Posterior cingulate gyrus (tissue), 11 donors: ENCODE data around the gene PHKG1.
"Not testable (repeated sequence)": the region's sequence is repeated elsewhere in the genome, so short reads cannot be mapped to it uniquely, and the experiment has no call there.

Experiments used
- DNase-seq, 10 donors: peaks; one replicate each; pipeline versions ENCODE4 v3.0.0 to v3.0.0-alpha.2; 2020 to 2021; ENCODE audit warnings: mixed read lengths in 3 of 10
- intact Hi-C: fragments of 100-400 bp; cut with DNase I; formaldehyde crosslinking; loops from one replicate; pipeline ENCODE4 v1.15.1; 2023

Gene PHKG1

GRCh38 chr7:56086761-56087160, 6.0 kb downstream of the PHKG1 start:
- intact Hi-C loops, result no loop called here
- DNase-seq, result peak in 1 of 10 donors; percentile 59

DNA sequence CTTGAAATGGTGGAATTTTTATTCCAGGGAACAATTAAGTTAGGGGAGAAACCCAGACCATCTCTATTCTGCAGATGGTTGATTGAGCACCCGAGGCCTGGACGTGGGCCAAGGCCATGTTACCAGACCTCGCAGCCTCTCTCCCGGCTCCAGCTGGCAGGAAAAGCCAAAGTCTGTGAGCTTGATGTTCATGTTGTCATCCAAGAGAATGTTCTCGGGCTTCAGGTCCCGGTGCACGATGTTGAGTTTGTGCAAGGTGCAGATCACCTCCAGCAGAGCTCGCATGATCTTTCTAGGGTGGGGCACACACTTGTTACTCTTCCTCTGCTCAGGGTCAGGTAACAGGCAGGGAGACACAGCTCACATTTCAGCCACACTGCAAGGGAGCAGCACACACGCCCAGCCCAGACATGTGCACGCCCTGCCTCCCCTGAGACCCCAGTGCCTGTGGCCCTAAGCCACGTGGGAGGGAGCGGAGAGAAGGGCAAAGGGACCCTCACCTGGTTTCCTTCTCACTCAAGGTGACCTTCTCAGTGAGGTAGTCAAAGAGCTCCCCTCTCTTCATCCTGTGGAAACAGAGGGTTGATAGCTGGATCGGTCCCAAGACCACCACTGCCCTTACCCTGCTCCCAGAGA, 9.5 kb downstream of the PHKG1 start:
- peak; percentile 40 to 94 (median 66) for DNase-seq
- intact Hi-C loops, result no loop called here

- intact Hi-C loops, result no loop called here
- DNase-seq, result peak in 1 of 10 donors; percentile 82
These were observed 11.0 kb downstream of the PHKG1 start for GRCh38 chr7:56081626-56082340.

GRCh38 chr7:56080726-56081435, 11.9 kb downstream of the PHKG1 start:
- DNase-seq, result peak in 1 of 10 donors; percentile 81
- intact Hi-C loops, result not testable (repeated sequence)

- DNase-seq, result peak; percentile 71 to 97 (median 83)
- intact Hi-C loops, result loop anchor here (1.0 kb wide), 1 partner anchor 27 kb away; the partner anchor contains the start of gene CHCHD2
These were observed 13.1 kb downstream of the PHKG1 start for GRCh38 chr7:56079450-56080185.

GRCh38 chr7:56078196-56078595, 14.6 kb downstream of the PHKG1 start:
- intact Hi-C loops, result no loop called here

DNA sequence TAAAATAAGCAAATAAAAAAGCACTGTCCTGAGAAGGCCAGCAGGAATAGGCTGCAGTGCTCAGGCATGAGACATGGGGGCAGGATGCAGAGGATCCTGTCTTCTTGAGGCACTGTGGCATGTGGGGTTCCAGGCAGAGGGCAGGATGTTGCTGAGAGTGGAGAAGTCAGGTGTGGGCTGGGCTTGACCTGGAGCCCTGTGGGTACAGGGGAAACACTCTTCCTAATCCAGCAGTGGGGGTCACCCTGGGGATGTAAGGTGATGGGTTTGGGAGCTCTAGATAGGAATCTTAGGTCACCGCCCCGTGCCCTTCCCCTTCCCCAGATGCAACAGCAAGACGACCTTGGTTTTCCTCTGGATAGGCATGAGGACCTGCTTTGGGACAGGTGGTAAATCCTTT, 15.1 kb downstream of the PHKG1 start:
- intact Hi-C loops, result no loop called here

More at GRCh38 chr7:56078196-56078595, 14.6 kb downstream of the PHKG1 start:
- DNase-seq, result peak in 1 of 10 donors; percentile 79

GRCh38 chr7:56074371-56074791, 18.4 kb downstream of the PHKG1 start:
- DNase-seq, result peak; percentile 60 to 95 (median 76)
- intact Hi-C loops, result loop anchor here (1.0 kb wide), 1 partner anchor 69 kb away; no protein-coding TSS in a partner anchor

More for the DNA sequence above, 15.1 kb downstream of the PHKG1 start:
- peak in 1 of 10 donors; percentile 58 for DNase-seq

GRCh38 chr7:56066376-56066775, 26.4 kb downstream of the PHKG1 start:
- DNase-seq, intact Hi-C loops: not testable (repeated sequence)

- intact Hi-C loops, result loop anchor here (5.0 kb wide), 1 partner anchor 43 kb away; the partner anchor contains the start of gene CHCHD2
- peak; percentile 83 to 98 (median 90) for DNase-seq
These were observed 28.7 kb downstream of the PHKG1 start, which contains the start of gene SUMF2 for GRCh38 chr7:56063882-56064625. Gene SUMF2, plus strand, starts transcription at chr7:56064286. Its CDS starts 26 bp downstream, at chr7:56064312.

DNA sequence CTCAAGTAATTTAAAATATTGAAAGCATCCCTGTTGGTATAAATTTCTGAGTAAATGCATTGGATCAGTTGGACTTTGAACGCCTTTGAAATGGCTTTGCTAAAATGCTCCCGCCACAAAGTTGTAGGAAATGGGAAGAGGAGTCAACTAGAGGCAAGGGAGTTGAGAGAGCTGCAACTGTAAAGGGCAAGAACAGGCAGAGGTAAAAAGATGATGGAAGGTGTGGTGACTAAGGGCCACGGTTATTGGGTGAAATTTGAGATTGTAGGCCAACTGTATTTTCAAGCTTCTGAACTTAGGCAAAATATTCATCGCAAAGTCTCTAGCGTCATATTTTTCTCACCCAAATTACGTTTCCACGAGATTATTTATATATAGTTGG, 29.3 kb downstream of the PHKG1 start:
- intact Hi-C loops, result loop anchor here (5.0 kb wide), 1 partner anchor 44 kb away; the partner anchor contains the start of gene CHCHD2
- DNase-seq, result no peak

GRCh38 chr7:56062382-56062781, 30.4 kb downstream of the PHKG1 start:
- no peak for DNase-seq
- intact Hi-C loops, result loop anchor here (5.0 kb wide), 1 partner anchor 45 kb away; the partner anchor contains the start of gene CHCHD2

- DNase-seq, result no peak
- intact Hi-C loops, result loop anchor here (5.0 kb wide), 1 partner anchor 87 kb away; no protein-coding TSS in a partner anchor
These were observed 38.8 kb downstream of the PHKG1 start for GRCh38 chr7:56053993-56054392.

DNA sequence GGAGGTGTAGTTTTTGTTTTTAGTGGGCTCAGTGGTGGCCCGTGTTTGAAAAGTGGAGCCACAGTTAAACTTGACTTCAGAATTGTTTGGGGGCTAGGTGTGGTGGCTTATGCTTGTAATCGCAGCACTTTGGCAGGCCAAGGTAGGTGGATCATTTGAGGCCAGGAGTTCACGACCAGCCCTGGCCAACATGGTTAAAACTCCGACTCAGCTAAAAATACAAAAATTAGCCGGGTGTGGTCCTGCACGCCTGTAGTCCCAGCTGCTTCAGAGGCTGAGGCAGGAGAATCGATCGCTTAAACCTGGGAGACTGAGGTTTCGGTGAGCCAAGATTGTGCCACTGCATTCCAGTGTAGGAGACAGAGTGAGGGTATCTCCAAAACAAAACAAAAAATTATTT, 39.4 kb downstream of the PHKG1 start:
- intact Hi-C loops, result loop anchor here (5.0 kb wide), 1 partner anchor 86 kb away; no protein-coding TSS in a partner anchor
- no peak for DNase-seq

- peak; percentile 96 to 100 (median 98) for DNase-seq
- intact Hi-C loops, result loop anchor here (5.0 kb wide), 1 partner anchor 84 kb away; no protein-coding TSS in a partner anchor
These were observed 41.2 kb downstream of the PHKG1 start, which contains the start of the genes CCT6A and PSPH for GRCh38 chr7:56051339-56052191. Gene CCT6A, plus strand, starts transcription at chr7:56051765. Its CDS starts 84 bp downstream, at chr7:56051849. Gene PSPH, minus strand, starts transcription at chr7:56051444. Its CDS starts 30,232 bp downstream, at chr7:56021212.

DNA sequence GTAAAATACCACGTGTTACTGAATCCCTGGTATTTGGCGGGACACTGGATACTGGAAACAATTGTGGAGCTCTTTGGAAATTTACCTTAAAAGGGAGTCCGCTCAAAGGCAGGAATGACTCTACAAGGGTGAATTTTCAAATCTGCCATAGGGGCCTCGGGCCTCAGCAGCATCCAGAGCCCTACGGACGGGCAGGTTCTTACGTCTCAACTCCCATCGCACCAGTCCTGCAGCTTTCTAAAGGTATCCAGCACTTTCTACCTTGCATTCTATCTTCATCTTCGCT, 41.8 kb downstream of the PHKG1 start:
- DNase-seq, result no peak
- intact Hi-C loops, result loop anchor here (5.0 kb wide), 1 partner anchor 84 kb away; no protein-coding TSS in a partner anchor

- intact Hi-C loops, DNase-seq: not testable (repeated sequence)
These were observed 44.0 kb downstream of the PHKG1 start for GRCh38 chr7:56048763-56049162.

DNA sequence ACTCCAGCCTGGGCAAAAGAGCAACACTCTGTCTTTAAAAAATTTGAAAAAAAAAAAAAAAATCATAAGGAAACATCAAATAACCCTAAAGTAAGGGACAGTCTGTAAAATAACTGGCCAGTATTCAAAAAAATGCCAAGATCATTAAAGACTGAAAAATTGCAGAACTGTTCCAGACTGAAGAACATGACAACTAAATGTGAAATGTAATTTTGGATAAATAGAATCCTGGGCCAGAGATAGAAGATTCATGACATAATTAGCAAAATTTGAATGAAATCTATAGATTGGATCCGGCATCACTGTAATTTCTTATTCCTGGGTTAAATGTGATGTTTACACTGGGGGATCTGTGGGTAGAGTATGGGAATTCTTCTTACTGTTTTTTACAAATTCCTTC, 44.5 kb downstream of the PHKG1 start:
- no peak for DNase-seq
- intact Hi-C loops, result no loop called here
